ENCODE data around the gene HDAC9.

The HDAC9 gene

GRCh38 chr7:18644981-18645380, 149.4 kb downstream of the HDAC9 start:
- no peak for TF ChIP-seq CTCF (conservative IDR thresholded peaks at IDR 0.05)
- no peak for TF ChIP-seq ZFX (IDR thresholded peaks at IDR 0.05)
- no peak overlapping the region for H3K27ac ChIP-seq

GRCh38 chr7:18647582-18647981, 152.0 kb downstream of the HDAC9 start:
- H3K27ac ChIP-seq: no peak overlapping the region
- TF ChIP-seq ZFX (IDR thresholded peaks at IDR 0.05) (no peak), CTCF (conservative IDR thresholded peaks at IDR 0.05) (no peak)

- no peak for TF ChIP-seq CTCF (conservative IDR thresholded peaks at IDR 0.05)
- no peak for TF ChIP-seq ZFX (IDR thresholded peaks at IDR 0.05)
- H3K27ac ChIP-seq: no peak overlapping the region
Observed at GRCh38 chr7:18648849-18649758, 153.6 kb downstream of the HDAC9 start.

GRCh38 chr7:18653381-18654155, 158.0 kb downstream of the HDAC9 start:
- TF ChIP-seq CTCF (conservative IDR thresholded peaks at IDR 0.05) (no peak), ZFX (IDR thresholded peaks at IDR 0.05) (no peak)
- no peak overlapping the region for H3K27ac ChIP-seq

GRCh38 chr7:18654709-18655108, 159.2 kb downstream of the HDAC9 start:
- H3K27ac ChIP-seq: no peak overlapping the region
- no peak for TF ChIP-seq CTCF (conservative IDR thresholded peaks at IDR 0.05)
- no peak for TF ChIP-seq ZFX (IDR thresholded peaks at IDR 0.05)

GRCh38 chr7:18655506-18655905, 160.0 kb downstream of the HDAC9 start:
- H3K27ac ChIP-seq: no peak overlapping the region
- TF ChIP-seq CTCF (conservative IDR thresholded peaks at IDR 0.05) (no peak), ZFX (IDR thresholded peaks at IDR 0.05) (no peak)

- no peak overlapping the region for H3K27ac ChIP-seq
- TF ChIP-seq CTCF (conservative IDR thresholded peaks at IDR 0.05): no peak
- TF ChIP-seq ZFX (IDR thresholded peaks at IDR 0.05): no peak
Observed at GRCh38 chr7:18655912-18656311, 160.4 kb downstream of the HDAC9 start.
